ENCODE measurements around the gene CAMTA2.

The CAMTA2 gene

GRCh38 chr17:4941319-4941610 lies 46.2 kb downstream of the CAMTA2 start:
- TF ChIP-seq CTCF (IDR thresholded peaks at IDR 0.05; ENCODE audit: insufficient read depth, missing control alignments) = no peak
- FAIRE-seq (no peak), DNase-seq (ENCODE audit: insufficient read length, low spot score) (no peak)

- FAIRE-seq (no peak), DNase-seq (ENCODE audit: insufficient read length, low spot score) (peak; percentile 80)
- TF ChIP-seq CTCF (IDR thresholded peaks at IDR 0.05; ENCODE audit: insufficient read depth, missing control alignments) = no peak
Observed at GRCh38 chr17:4940555-4941318, 46.7 kb downstream of the CAMTA2 start.

- peak; percentile 95 for DNase-seq (ENCODE audit: insufficient read length, low spot score)
- no peak for FAIRE-seq
- no peak for TF ChIP-seq CTCF (IDR thresholded peaks at IDR 0.05; ENCODE audit: insufficient read depth, missing control alignments)
Observed at GRCh38 chr17:4939796-4940554, 47.5 kb downstream of the CAMTA2 start, which contains the start of the genes RNF167 and SLC25A11. TSS of gene RNF167 (plus strand) at chr17:4940268. CDS start at chr17:4940910, 642 bp downstream. TSS of gene SLC25A11 (minus strand) at chr17:4940046. CDS start at chr17:4939910, 136 bp downstream.

- FAIRE-seq (no peak), DNase-seq (ENCODE audit: insufficient read length, low spot score) (no peak)
- TF ChIP-seq CTCF (IDR thresholded peaks at IDR 0.05; ENCODE audit: insufficient read depth, missing control alignments) = no peak
Observed at GRCh38 chr17:4939546-4939795, 48.0 kb downstream of the CAMTA2 start.

- no peak for TF ChIP-seq CTCF (IDR thresholded peaks at IDR 0.05; ENCODE audit: insufficient read depth, missing control alignments)
- FAIRE-seq = no peak
- DNase-seq (ENCODE audit: insufficient read length, low spot score) = no peak
Observed at GRCh38 chr17:4938688-4939545, 48.6 kb downstream of the CAMTA2 start.

GRCh38 chr17:4938069-4938491 lies 49.4 kb downstream of the CAMTA2 start:
- no peak for DNase-seq (ENCODE audit: insufficient read length, low spot score)
- FAIRE-seq = no peak
- no peak for TF ChIP-seq CTCF (IDR thresholded peaks at IDR 0.05; ENCODE audit: insufficient read depth, missing control alignments)

All from D721Med (cell line).